Measurements from ENCODE around the gene PBX4.

PBX4 gene

GRCh38 chr19:19559931-19560330, 58.6 kb downstream of the PBX4 start:
- no peak for DNase-seq (ENCODE audit: low read depth in 2 of 3, low spot score in 2 of 3)

DNA sequence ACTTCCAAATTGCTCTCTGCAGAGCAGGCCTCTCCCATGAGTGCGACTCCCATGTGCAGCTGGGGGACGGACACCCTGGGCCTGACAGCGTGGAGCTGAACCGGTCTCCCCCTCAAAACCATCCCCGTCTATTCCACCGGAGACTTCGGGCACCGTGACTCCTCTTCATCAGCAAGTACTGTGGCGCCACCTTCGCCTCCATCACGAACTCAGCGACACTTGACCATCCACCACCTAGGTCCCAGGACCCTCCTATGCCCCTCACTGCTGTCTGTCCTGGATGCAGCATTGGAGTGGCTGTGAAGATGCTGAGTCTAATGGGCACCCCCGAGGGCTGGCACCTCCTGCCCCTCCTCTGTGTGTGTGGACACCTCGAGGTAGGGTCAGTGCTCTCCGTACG, 59.9 kb downstream of the PBX4 start:
- DNase-seq (ENCODE audit: low read depth in 2 of 3, low spot score in 2 of 3): no peak

DNA sequence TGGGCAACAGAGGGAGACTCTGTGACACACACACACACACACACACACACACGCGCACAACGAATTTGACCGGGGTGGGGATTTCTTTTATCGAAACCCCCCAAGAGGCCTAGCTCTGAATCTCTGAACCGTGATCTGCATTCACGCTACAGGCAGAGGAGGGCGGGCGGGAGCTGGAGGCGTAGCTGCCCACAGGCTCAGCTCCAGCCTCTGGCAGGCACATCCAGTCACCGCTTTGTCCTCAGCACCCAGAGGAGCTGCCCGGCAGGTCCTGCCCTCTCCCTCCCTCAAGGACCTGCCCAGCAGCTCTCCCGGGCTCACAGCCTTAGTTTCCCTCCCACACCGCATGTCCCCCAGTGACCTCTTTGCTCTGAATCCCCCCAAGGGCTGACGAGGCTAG, 60.4 kb downstream of the PBX4 start:
- DNase-seq (ENCODE audit: low read depth in 2 of 3, low spot score in 2 of 3): no peak

GRCh38 chr19:19554074-19555023, 64.1 kb downstream of the PBX4 start:
- peak; percentile 39 to 69 (median 53) for DNase-seq (ENCODE audit: low read depth in 2 of 3, low spot score in 2 of 3)

DNA sequence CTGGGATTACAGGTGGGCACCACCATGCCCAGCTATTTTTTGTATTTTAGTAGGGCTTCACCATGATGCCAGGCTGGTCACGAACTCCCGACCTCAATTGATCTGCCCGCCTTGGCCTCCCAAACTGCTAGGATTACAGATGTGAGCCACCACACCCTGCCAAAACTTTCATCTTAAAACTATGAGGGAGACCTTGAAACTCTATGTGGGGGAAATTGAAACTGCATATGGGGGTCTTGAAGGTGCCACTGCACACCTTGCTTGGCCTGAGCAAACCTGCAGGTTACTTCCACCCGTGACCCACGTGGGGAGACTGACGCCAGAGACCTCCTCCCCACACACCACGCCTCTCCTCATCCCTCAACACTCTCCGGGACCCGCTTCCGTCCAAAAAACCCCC, 64.8 kb downstream of the PBX4 start:
- no peak for DNase-seq (ENCODE audit: low read depth in 2 of 3, low spot score in 2 of 3)

GRCh38 chr19:19552798-19553197, 65.7 kb downstream of the PBX4 start:
- no peak for DNase-seq (ENCODE audit: low read depth in 2 of 3, low spot score in 2 of 3)

DNA sequence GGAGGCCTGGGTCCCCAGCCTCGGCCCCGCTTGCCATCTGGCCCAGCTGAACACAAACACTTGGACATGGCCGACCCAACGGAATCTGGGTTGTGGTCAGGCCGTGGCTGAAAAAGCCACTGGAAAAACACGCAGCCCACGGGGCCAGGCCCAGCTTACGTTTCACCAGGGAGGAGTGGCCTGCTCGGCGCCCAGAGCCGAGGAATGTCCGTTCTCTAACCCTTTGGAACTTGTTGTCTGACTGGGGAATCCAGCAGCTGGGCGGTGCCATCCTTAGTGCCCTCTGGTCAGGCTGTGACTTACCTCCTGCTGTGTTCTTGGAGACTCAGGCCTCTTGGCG, 66.7 kb downstream of the PBX4 start:
- no peak for DNase-seq (ENCODE audit: low read depth in 2 of 3, low spot score in 2 of 3)

DNA sequence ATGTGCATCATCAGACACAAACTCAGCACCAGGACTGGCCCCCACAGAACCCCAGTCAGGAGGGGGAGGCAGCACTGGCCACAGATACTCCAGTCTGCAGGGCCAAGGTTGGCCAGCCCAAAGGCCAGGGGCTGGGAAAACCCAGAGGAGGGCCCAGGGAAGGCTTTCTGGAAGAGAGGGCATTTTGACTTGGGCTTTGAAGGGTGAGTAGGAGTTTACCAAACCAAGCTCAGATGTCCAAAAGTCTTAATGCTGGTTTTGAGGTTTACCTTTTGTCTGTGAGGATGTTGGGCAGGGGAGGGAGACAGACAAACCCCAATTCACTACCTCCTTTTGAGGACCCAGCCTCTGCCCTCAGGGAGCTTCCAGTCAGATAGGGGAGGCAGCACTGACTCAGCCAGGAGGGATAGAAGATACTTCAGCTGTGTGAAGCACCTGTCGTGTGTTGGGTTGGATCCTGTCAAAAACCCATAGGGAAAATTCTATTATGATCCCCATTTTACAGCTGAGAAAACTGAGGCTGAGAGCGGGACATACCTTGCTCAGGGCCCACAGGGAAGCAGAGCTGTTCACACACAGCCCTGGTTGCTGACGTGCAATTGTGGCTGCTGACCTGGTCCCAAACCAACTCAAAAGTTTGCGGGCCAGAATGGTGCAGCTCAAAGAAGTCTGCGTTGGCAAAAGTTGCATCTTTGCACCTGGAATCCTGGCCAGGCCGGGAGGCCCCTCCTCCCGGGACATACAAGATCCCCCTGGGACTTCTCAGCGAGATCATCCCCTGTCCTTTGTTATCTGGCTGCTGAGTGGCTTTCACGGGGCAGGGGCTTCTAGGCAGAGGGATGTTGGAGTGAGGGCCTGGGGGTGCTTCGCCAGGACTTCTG, 67.3 kb downstream of the PBX4 start:
- DNase-seq (ENCODE audit: low read depth in 2 of 3, low spot score in 2 of 3): no peak

GRCh38 chr19:19550485-19550929, 68.0 kb downstream of the PBX4 start:
- DNase-seq (ENCODE audit: low read depth in 2 of 3, low spot score in 2 of 3): no peak

- DNase-seq (ENCODE audit: low read depth in 2 of 3, low spot score in 2 of 3): no peak
Measured at GRCh38 chr19:19549804-19550464, 68.6 kb downstream of the PBX4 start.

GRCh38 chr19:19548915-19549759, 69.3 kb downstream of the PBX4 start:
- DNase-seq (ENCODE audit: low read depth in 2 of 3, low spot score in 2 of 3): no peak

GRCh38 chr19:19547674-19548336, 70.7 kb downstream of the PBX4 start:
- DNase-seq (ENCODE audit: low read depth in 2 of 3, low spot score in 2 of 3): no peak

- DNase-seq (ENCODE audit: low read depth in 2 of 3, low spot score in 2 of 3): no peak
Measured at GRCh38 chr19:19546751-19547162, 71.7 kb downstream of the PBX4 start.

GRCh38 chr19:19545707-19546106, 72.8 kb downstream of the PBX4 start:
- DNase-seq (ENCODE audit: low read depth in 2 of 3, low spot score in 2 of 3): no peak

DNA sequence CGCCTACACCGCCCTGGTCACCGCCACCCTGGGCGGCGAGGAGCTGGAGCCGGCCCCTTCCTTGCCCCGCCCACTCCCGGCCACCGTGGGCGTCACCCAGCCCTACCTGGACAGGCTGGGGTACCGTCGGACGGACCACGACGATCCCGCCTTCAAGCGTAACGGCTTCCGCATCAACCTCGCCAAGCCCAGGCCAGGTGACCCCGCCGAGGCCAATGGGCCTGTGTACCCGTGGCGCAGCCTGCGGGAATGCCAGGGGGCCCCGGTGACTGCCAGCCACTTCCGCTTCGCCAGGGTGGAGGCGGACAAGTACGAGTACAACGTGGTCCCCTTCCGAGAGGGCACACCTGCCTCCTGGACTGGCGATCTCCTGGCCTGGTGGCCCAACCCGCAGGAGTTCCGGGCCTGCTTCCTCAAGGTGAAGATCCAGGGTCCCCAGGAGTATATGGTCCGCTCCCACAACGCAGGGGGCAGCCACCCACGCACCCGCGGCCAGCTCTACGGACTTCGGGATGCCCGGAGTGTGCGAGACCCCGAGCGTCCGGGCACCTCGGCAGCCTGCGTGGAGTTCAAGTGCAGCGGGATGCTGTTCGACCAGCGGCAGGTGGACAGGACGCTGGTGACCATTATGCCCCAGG, 73.4 kb downstream of the PBX4 start:
- no peak for DNase-seq (ENCODE audit: low read depth in 2 of 3, low spot score in 2 of 3)

- no peak for DNase-seq (ENCODE audit: low read depth in 2 of 3, low spot score in 2 of 3)
Measured at GRCh38 chr19:19544257-19544953, 74.1 kb downstream of the PBX4 start.

GRCh38 chr19:19543640-19544039, 74.8 kb downstream of the PBX4 start:
- no peak for DNase-seq (ENCODE audit: low read depth in 2 of 3, low spot score in 2 of 3)

DNA sequence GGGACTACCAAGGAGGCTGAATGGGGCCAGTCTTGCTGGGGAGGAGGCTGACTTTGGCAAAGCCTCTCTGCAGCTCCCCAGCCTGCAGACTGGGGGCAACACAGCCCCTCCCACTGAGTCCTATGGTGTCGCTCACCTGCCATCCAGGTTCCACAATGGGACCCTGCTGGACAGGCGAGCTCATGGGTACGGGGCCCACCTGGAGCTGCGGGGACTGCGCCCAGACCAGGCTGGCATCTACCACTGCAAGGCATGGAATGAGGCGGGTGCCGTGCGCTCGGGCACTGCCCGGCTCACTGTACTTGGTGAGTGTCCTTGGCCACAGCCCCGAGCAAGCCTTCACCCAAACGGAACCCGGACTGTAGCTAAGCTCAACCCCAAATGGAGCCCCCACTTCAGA, 75.4 kb downstream of the PBX4 start:
- no peak for DNase-seq (ENCODE audit: low read depth in 2 of 3, low spot score in 2 of 3)

- no peak for DNase-seq (ENCODE audit: low read depth in 2 of 3, low spot score in 2 of 3)
Measured at GRCh38 chr19:19542507-19542906, 76.0 kb downstream of the PBX4 start.
